Epithelial cell of prostate (primary cell): Measurements from ENCODE around the gene ZNF839.
"Not testable (repeated sequence)": the region's sequence is repeated elsewhere in the genome, so short reads cannot be mapped to it uniquely, and the experiment has no call there.

ENCODE experiments used
- DNase-seq: peaks from one replicate; pipeline ENCODE4 v3.0.0-alpha.2; 2011; ENCODE audit warnings: low read depth, low spot score
- H3K27ac ChIP-seq: fragments of 450-650 bp; 2 replicates; pipeline ENCODE4 v1.5.1; 2017; ENCODE audit warnings: mild to moderate bottlenecking

ZNF839 gene

GRCh38 chr14:102319351-102320032, at the start of gene ZNF839:
ZNF839 (plus strand) TSS chr14:102319746; CDS start chr14:102319766, 20 bp downstream.
- H3K27ac ChIP-seq: peak within 1 kb of the TSS; percentile 59
- no peak for DNase-seq

- no peak overlapping the region for H3K27ac ChIP-seq
Observed at GRCh38 chr14:102272392-102272791, 47.2 kb upstream of the ZNF839 start.

GRCh38 chr14:102275866-102276265, 43.7 kb upstream of the ZNF839 start:
- DNase-seq: no peak
- no peak overlapping the region for H3K27ac ChIP-seq

More at GRCh38 chr14:102272392-102272791, 47.2 kb upstream of the ZNF839 start:
- DNase-seq: no peak

DNA sequence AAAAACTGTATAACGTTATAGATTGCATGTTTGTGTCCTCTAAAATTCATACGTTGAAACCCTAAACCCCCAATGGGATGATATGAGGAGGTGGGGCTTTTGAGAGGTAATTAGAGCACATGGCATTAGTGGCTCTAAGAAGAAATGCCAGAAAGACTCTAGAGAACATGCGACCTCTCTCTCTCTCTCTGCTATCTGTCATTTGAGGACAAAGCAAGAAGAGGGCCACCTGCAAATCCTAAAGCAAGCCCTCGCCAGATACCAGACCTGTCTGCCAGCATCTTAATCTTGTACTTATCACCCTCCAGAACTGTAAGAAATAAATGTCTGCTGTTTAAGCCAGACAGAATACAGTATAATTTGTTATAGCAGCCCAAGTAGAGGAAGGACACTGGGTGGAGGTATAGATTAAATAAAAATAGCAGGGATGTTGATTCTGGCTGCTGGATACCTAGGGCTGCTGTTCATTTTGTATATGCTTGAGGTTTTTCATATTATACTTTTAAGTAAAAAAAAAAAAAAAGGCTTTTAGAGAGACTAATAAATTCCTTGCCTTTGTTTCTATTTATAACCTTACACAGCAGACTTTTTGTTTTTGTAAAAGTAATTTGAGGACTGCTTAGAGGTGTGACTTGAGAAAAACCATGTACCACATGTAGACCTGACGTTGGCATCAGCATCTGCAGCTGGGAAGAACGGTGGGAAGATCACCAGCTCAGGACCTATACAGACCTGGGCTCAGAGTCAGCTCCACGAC, 41.5 kb upstream of the ZNF839 start:
- peak overlapping the region; percentile 94 for H3K27ac ChIP-seq
- no peak for DNase-seq

DNA sequence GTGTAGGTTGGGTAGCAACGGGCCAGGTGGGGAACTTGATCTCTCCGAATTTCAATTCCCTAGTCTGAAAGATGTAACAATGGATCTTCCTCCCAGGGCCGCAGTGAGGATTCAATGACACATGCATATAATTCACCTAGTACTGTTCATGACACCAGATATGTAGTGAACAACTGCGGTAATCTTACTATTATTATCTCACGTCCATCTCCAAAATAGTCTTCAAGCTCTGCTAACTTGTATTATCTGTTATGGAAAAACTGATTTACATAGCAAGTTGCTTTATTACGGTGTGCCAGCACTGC, 41.0 kb upstream of the ZNF839 start:
- DNase-seq: no peak

GRCh38 chr14:102279282-102279681, 40.3 kb upstream of the ZNF839 start:
- peak overlapping the region; percentile 94 for H3K27ac ChIP-seq
- DNase-seq: no peak

More for the DNA sequence above, 41.0 kb upstream of the ZNF839 start:
- H3K27ac ChIP-seq: peak overlapping the region; percentile 94

GRCh38 chr14:102279688-102280348, 39.7 kb upstream of the ZNF839 start:
- DNase-seq: peak; percentile 95
- peak overlapping the region; percentile 94 for H3K27ac ChIP-seq

GRCh38 chr14:102280376-102280962, 39.1 kb upstream of the ZNF839 start:
- peak; percentile 51 for DNase-seq

DNA sequence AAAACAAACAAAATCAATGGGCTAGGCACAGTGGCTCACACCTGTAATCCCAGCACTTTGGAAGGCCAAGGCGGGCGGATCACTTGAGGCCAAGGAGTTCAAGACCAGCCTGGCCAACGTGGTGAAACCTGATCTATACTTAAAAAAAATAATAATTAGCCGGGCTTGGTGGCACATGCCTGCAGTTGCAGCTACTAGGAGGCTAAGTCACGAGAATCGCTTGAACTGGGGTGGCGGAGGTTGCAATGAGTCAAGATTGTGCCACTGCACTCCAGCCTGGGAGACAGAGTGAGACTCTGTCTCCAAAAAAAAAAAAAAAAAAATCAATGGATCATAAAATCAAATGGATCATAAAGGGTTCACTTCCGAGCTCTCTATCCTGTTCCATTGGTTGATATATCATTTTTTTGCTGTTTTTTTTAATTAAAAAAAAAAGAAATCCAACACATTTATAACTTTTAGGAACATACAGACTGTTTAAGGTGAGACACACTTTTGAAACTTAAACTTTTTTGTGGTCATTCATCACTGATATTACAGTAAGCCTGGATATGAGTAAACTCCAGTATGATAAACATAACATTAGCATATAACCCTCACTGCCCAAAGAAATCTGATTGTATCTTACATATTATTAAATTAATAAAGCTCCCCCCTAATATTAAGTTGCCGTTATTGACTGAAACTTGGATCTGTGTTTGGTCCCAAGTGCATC, 36.6 kb upstream of the ZNF839 start:
- no peak for DNase-seq
- H3K27ac ChIP-seq: peak overlapping the region; percentile 94

More at GRCh38 chr14:102280376-102280962, 39.1 kb upstream of the ZNF839 start:
- H3K27ac ChIP-seq: peak overlapping the region; percentile 94

DNA sequence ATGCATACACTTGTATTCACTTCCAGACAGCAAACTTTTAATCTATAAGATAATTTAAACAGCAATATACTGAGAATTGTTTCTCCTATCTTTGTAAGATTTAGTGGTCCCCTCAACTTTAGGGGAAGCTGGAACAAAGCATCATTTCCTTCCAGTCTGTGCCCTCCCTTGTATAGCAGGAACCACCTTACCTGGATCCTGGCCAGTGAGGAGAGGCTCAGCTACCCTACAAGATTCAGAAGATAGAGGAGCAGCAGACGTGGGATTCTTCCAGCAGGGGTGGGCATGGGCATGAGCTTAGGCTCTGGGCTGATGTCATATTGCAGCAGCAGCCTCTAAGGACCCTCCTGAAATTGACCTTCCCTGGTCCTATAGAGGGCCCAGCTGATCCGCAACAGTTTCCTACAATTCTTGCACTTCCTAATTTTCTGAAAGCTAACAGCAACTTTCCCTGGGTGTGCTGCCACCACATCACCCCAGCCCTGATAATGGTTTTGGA, 35.9 kb upstream of the ZNF839 start:
- DNase-seq: no peak
- H3K27ac ChIP-seq: no peak overlapping the region

- no peak overlapping the region for H3K27ac ChIP-seq
- no peak for DNase-seq
Observed at GRCh38 chr14:102285106-102285505, 34.4 kb upstream of the ZNF839 start.

GRCh38 chr14:102288139-102288538, 31.4 kb upstream of the ZNF839 start:
- no peak for DNase-seq
- H3K27ac ChIP-seq: no peak overlapping the region

DNA sequence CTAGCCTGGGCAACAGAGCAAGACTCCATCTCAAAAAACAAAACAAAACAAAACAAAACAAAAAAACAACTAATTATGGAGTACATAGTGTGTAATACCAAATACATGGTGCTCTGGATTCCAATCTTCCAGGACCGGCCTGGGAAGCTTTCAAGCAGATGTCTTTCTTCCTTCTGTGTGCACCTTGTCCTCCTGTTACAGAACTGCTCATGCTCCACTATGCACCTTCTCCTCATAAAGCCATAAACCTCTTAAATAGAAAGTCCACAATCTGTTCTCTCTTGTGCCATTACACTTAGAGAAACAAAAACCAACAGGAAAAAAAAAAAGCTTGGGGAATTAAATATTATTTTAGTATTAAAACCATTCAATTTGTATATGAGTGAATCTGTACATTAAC, 27.1 kb upstream of the ZNF839 start:
- no peak overlapping the region for H3K27ac ChIP-seq
- no peak for DNase-seq

DNA sequence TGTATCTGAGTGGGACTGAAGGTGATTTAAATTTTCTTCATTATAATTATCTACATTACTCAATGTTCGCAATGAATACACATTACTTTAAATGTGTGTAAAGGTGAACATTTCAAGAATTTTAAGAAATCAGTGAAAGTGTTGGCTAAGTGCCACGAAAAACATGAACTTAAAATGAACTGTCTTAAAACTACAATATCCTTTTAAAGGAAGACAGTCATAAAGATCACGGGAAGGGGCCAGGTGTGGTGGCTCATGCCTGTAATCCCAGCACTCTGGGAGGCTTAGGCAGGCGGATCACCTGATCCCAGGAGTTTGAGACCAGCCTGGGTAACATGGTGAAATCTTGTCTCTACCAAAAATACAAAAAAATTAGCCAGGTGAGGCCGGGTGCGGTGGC, 25.8 kb upstream of the ZNF839 start:
- no peak for DNase-seq
- no peak overlapping the region for H3K27ac ChIP-seq

DNA sequence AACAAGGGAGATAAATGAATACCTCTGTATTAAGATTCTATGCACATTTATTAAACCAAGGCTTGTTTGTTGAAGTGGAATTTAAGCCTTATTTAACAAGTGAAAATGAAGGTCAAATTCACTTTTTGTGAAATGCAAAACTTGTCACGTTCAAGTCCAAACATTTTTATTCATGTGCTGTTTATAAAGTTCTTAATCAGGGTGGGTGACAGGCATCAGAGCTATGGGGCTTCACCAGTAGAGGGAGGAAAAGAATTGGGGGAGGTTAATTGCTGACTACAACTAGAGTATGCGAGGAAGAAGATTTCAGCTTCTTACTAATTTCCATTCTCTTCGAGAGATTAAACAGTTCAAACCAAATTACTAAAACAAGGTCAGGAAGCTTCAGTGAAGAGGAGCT, 24.3 kb upstream of the ZNF839 start:
- no peak overlapping the region for H3K27ac ChIP-seq
- DNase-seq: no peak

DNA sequence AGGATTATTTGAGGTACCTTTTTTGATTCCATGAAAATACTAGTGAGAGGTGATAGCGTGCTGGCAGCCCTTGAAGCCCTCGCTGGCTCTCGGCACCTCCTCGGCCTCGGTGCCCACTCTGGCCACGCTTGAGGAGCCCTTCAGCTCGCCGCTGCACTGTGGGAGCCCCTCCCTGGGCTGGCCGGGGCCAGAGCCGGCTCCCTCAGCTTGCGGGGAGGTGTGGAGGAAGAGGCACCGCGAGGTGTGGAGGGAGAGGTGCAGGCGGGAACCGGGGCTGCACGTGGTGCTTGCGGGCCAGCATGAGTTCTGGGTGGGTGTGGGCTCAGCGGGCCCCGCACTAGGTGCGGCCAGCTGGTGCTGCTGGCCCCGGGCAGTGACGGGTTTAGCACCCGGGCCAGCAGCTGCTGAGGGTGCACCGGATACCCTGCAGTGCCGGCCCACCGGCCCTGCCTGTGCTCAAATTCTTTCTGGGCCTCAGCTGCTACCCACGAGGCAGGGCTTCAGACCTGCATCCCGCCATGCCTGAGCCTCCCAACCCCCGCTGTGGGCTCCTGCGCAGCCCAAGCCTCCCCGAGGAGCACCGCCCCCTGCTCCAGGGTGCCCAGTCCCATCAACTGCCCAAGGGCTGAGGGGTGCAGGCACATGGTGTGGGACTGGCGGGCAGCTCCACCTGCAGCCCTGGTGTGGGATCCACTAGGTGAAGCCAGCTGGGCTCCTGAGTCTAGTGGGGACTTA, 21.9 kb upstream of the ZNF839 start:
- DNase-seq: no peak
- no peak overlapping the region for H3K27ac ChIP-seq

- H3K27ac ChIP-seq, DNase-seq: not testable (repeated sequence)
Observed at GRCh38 chr14:102298303-102299070, 21.1 kb upstream of the ZNF839 start.

GRCh38 chr14:102303664-102304063, 15.9 kb upstream of the ZNF839 start:
- H3K27ac ChIP-seq: no peak overlapping the region
- DNase-seq: no peak
